Lower leg skin (tissue), 4 donors: ENCODE measurements around the gene TMEM134. TPM values are rescaled to one million over a fixed set of nuclear protein-coding genes. Genes with fewer than 3 reads are reported as not detected.

Source experiments
- DNase-seq, 2 donors: peaks; one replicate each; pipeline ENCODE4 v3.0.0-alpha.2; 2019; ENCODE audit warnings: low spot score in 2 of 2
- H3K4me3 ChIP-seq: fragments of 200-600 bp; sonication (generic); 2 replicates; pipeline ENCODE4 v1.5.1; 2017; ENCODE audit warnings: mild to moderate bottlenecking, low read depth; ENCODE audit not compliant: poor library complexity, severe bottlenecking
- CTCF ChIP-seq, 3 donors: fragments of 450-650 bp; IDR thresholded peaks; one replicate each; pipeline ENCODE4 v1.5.1; 2016; ENCODE audit warnings: antibody characterized with exemption in 3 of 3, mild to moderate bottlenecking in 3 of 3, moderate library complexity in 2 of 3
- POLR2A ChIP-seq, 2 donors: fragments of 450-650 bp; IDR thresholded peaks; one replicate each; pipeline ENCODE4 v1.6.1; 2016 to 2017; ENCODE audit warnings: antibody characterized with exemption in 2 of 2, mild to moderate bottlenecking in 1 of 2, moderate library complexity in 1 of 2
- WGBS, 2 donors: methylation state at CpG; one replicate each; pipeline ENCODE4 v1.1.5; 2018; 5-methylcytosine and 5-hydroxymethylcytosine counted together
- intact Hi-C: fragments of 100-400 bp; cut with DNase I; formaldehyde crosslinking; loops from one replicate; pipeline ENCODE4 v1.15.0; 2023; ENCODE audit warnings: low total_unique reads
- total RNA-seq, 4 donors: library from RNA; depleted of rRNA; stranded (reverse); fragments of >200 nt; gene quantifications; one replicate each; pipeline ENCODE4 v1.1.0, GENCODE V29; 2016

TMEM134 gene
- total RNA-seq, 4 donors from 2014 or later, result 202 to 374 (median 252) TPM

GRCh38 chr11:67442504-67443404 lies 26.3 kb downstream of the TMEM134 start:
- no peak for DNase-seq
- peak overlapping the region; percentile 80 for H3K4me3 ChIP-seq
- 31 to 37% methylated on average over 33 to 41 of the region's 45 CpGs for WGBS, 2 donors
- no peak for TF ChIP-seq POLR2A (IDR thresholded peaks at IDR 0.05)
- TF ChIP-seq CTCF (IDR thresholded peaks at IDR 0.05), result no peak
- intact Hi-C loops, result no loop called here

GRCh38 chr11:67441731-67442351 lies 27.2 kb downstream of the TMEM134 start:
- H3K4me3 ChIP-seq, result no peak overlapping the region
- TF ChIP-seq CTCF (IDR thresholded peaks at IDR 0.05) (no peak), POLR2A (IDR thresholded peaks at IDR 0.05) (no peak)
- intact Hi-C loops, result no loop called here
- WGBS, 2 donors, result 71 to 83% methylated on average over 5 to 28 of the region's 28 CpGs
- DNase-seq, result no peak

- TF ChIP-seq POLR2A (IDR thresholded peaks at IDR 0.05) (no peak), CTCF (IDR thresholded peaks at IDR 0.05) (no peak)
- no peak overlapping the region for H3K4me3 ChIP-seq
- WGBS, 2 donors, result 88 to 92% methylated on average over 15 to 21 of the region's 21 CpGs
- intact Hi-C loops, result no loop called here
- DNase-seq, result no peak
Observed at GRCh38 chr11:67441098-67441563, 27.9 kb downstream of the TMEM134 start.

- no peak for TF ChIP-seq CTCF (IDR thresholded peaks at IDR 0.05)
- TF ChIP-seq POLR2A (IDR thresholded peaks at IDR 0.05), result no peak
- no peak overlapping the region for H3K4me3 ChIP-seq
- intact Hi-C loops, result no loop called here
- WGBS, 2 donors, result 67 to 72% methylated on average over 9 to 17 of the region's 17 CpGs
- DNase-seq, result no peak
Observed at GRCh38 chr11:67440229-67441097, 28.6 kb downstream of the TMEM134 start.

GRCh38 chr11:67439321-67440228 lies 29.5 kb downstream of the TMEM134 start:
- DNase-seq, result no peak
- intact Hi-C loops, result no loop called here
- no peak overlapping the region for H3K4me3 ChIP-seq
- TF ChIP-seq POLR2A (IDR thresholded peaks at IDR 0.05) (no peak), CTCF (IDR thresholded peaks at IDR 0.05) (no peak)
- 62 to 70% methylated on average over 31 of the region's 31 CpGs for WGBS, 2 donors
